ENCODE data around the gene RGS6. TPM values are rescaled to one million over a fixed set of nuclear protein-coding genes. Genes with fewer than 3 reads are reported as not detected.

Gene RGS6
- total RNA-seq, 2 experiments from 2014 or later, result not detected

DNA sequence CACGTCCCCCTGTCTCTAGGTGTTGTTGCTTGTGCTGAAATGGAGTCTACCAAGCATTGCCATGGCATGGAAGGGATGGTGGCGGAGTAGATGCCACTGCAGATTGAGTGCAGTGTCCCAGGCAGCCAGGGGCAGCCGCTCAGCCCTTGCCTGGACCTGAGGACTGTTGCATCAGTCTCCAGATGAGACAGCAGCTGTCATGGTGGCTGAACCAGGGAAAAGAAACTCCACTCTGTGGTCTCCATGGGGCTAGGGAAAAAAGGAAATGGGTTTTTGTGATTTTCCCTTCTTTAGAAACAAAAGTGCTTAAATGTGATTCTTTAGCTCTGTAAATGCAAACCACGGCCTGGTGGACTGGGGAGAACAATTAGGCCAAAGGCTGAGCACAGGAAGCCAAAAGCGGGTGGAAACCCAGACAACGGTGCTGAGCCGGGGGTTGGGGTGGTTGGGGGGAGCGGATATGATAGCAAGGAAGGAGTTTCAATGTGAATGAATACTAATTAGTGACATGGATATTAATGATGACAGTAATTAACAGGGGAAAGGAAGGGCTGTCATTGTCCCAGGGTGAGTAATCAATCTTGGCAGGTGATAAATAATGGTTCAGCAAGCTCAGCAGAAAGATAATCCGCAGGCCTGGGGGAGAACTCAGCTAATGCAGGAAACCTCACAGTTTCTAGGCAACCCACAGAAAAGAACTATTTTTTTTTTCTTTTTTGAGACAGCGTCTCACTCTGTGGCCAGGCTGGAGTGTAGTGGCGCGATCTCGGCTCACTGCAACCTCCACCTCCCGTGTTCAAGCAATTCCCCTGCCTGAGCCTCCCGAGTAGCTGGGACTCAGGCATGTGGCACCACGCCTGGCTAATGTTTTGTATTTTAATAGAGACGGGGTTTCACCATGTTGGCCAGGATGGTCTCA lies 519.1 kb downstream of the RGS6 start:
- DNase-seq (peak in 11 of 14 experiments; percentile 12 to 77 (median 27)), ATAC-seq (ENCODE audit: poor library complexity) (peak; percentile 74)
- Mint-ChIP-seq H3K4me1 (ENCODE audit: low read depth) (peaks cover 26% of the 10 kb centered on the region), H3K27me3 (no peaks in the 10 kb centered on the region), H3K4me3 (peak overlapping the region; percentile 62), H3K27ac (peak overlapping the region; percentile 66), H3K9me3 (no peaks in the 10 kb centered on the region), H3K36me3 (ENCODE audit: low read depth) (no peaks in the 10 kb centered on the region)
- intact Hi-C loops (cut with DNase I, micrococcal nuclease), result no loop called here
- H3K4me1 ChIP-seq (ENCODE audit: insufficient read depth, low read length), result peaks cover 29% of the 10 kb centered on the region
- no peaks in the 10 kb centered on the region for H3K9me3 ChIP-seq (ENCODE audit: control insufficient read depth in 1 of 2, insufficient read depth in 1 of 2, low read length in 2 of 2)
- peak overlapping the region in 1 of 2 donors; percentile 1 for H3K27ac ChIP-seq (ENCODE audit: low read depth in 1 of 2, low read length in 2 of 2)
- CTCF ChIA-PET, result interaction anchor here (0.6 to 1.0 kb wide), 2 partner anchors 11 to 1238 kb away, joined by 3 to 4 read pairs; no protein-coding TSS in a partner anchor
- POLR2A ChIA-PET, result no interaction called here
- H3K36me3 ChIP-seq (ENCODE audit: insufficient read depth, low read length), result no peaks in the 10 kb centered on the region
- H3K4me3 ChIP-seq (ENCODE audit: low read length), result peak overlapping the region; percentile 27
- TF ChIP-seq, protein P1, sequence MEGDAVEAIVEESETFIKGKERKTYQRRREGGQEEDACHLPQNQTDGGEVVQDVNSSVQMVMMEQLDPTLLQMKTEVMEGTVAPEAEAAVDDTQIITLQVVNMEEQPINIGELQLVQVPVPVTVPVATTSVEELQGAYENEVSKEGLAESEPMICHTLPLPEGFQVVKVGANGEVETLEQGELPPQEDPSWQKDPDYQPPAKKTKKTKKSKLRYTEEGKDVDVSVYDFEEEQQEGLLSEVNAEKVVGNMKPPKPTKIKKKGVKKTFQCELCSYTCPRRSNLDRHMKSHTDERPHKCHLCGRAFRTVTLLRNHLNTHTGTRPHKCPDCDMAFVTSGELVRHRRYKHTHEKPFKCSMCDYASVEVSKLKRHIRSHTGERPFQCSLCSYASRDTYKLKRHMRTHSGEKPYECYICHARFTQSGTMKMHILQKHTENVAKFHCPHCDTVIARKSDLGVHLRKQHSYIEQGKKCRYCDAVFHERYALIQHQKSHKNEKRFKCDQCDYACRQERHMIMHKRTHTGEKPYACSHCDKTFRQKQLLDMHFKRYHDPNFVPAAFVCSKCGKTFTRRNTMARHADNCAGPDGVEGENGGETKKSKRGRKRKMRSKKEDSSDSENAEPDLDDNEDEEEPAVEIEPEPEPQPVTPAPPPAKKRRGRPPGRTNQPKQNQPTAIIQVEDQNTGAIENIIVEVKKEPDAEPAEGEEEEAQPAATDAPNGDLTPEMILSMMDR (IDR thresholded peaks at IDR 0.05), result no peak
- H3K27me3 ChIP-seq (ENCODE audit: control insufficient read depth in 1 of 2, insufficient read depth in 2 of 2, low read length in 2 of 2), result no peaks in the 10 kb centered on the region

DNA sequence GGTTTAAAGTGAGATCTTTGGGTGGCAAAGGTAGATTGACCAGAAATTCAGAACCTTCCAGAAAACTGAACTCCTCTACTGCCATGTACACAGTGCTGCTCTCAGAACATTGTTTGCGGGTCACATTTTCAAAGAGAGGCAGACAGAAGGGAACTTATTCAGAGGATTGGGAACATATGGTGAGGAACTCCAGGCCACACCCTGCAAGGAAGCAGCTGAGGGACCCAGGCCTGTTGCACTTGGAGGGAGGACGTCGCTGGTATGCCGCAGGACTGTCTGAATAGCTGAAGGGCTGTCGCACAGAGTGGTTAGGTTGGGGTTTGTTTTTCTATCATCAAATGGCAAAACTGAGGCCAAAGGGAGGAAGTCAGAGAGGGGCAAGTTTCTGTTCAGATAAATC lies 520.5 kb downstream of the RGS6 start:
- Mint-ChIP-seq H3K27me3 (no peaks in the 10 kb centered on the region), H3K9me3 (no peaks in the 10 kb centered on the region), H3K27ac (no peak overlapping the region), H3K4me1 (ENCODE audit: low read depth) (peaks cover 26% of the 10 kb centered on the region), H3K36me3 (ENCODE audit: low read depth) (no peaks in the 10 kb centered on the region), H3K4me3 (no peak overlapping the region)
- no peak for DNase-seq
- H3K4me3 ChIP-seq (ENCODE audit: low read length), result no peak overlapping the region
- TF ChIP-seq, protein P1 (IDR thresholded peaks at IDR 0.05), result no peak
- ATAC-seq (ENCODE audit: poor library complexity), result no peak
- no peaks in the 10 kb centered on the region for H3K27me3 ChIP-seq (ENCODE audit: control insufficient read depth in 1 of 2, insufficient read depth in 2 of 2, low read length in 2 of 2)
- intact Hi-C loops (cut with DNase I, micrococcal nuclease), result no loop called here
- no peaks in the 10 kb centered on the region for H3K36me3 ChIP-seq (ENCODE audit: insufficient read depth, low read length)
- H3K4me1 ChIP-seq (ENCODE audit: insufficient read depth, low read length), result peaks cover 29% of the 10 kb centered on the region
- ChIA-PET CTCF (interaction anchor here (0.7 kb wide), 1 partner anchor 452 kb away, joined by 3 read pairs; no protein-coding TSS in a partner anchor), POLR2A (no interaction called here)
- H3K9me3 ChIP-seq (ENCODE audit: control insufficient read depth in 1 of 2, insufficient read depth in 1 of 2, low read length in 2 of 2), result no peaks in the 10 kb centered on the region
- no peak overlapping the region for H3K27ac ChIP-seq (ENCODE audit: low read depth in 1 of 2, low read length in 2 of 2)

DNA sequence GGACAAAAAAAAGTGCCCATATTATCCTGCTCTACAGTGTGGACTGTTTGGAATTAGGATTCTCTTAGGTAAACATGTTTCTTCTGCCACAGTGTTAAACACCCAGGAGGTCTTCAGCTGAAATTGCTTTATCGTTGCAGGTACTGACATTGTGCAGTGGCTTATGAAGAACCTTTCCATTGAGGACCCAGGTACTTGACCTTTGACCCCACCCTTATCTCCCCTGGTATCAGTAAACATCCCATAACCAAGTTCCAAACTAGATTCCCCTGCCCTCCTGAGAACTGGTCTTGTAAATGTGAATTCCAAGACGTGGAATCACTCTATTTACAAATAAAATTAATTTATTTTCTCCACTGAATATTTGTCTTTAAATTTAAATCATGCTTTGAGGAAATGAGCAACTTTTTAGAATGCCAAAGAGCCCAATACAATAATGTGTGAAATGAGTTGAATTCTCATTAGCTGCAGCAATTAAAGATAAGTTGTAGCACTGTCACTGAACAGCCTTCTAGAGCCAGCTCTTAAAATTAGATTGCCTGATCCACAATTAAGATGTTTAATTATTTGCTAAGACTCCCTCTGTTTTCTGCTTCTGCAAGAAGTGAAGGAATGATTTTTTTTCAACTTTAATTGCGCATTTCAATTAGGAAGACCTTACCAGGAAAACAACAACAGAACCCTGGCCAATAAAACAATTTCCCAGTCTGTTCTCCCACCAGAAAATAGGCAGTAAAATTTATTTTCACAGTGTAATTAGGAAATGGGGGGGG lies 522.3 kb downstream of the RGS6 start:
- intact Hi-C loops (cut with DNase I, micrococcal nuclease), result no loop called here
- Mint-ChIP-seq H3K27ac (no peak overlapping the region), H3K9me3 (no peaks in the 10 kb centered on the region), H3K36me3 (ENCODE audit: low read depth) (no peaks in the 10 kb centered on the region), H3K27me3 (no peaks in the 10 kb centered on the region), H3K4me1 (ENCODE audit: low read depth) (peaks cover 26% of the 10 kb centered on the region), H3K4me3 (no peak overlapping the region)
- POLR2A ChIA-PET, result interaction anchor here (0.8 to 1.0 kb wide), 2 partner anchors 11 to 12 kb away, joined by 3 read pairs; no protein-coding TSS in a partner anchor
- no peaks in the 10 kb centered on the region for H3K36me3 ChIP-seq (ENCODE audit: insufficient read depth, low read length)
- DNase-seq (no peak), ATAC-seq (ENCODE audit: poor library complexity) (no peak)
- H3K27me3 ChIP-seq (ENCODE audit: control insufficient read depth in 1 of 2, insufficient read depth in 2 of 2, low read length in 2 of 2), result no peaks in the 10 kb centered on the region
- H3K27ac ChIP-seq (ENCODE audit: low read depth in 1 of 2, low read length in 2 of 2), result no peak overlapping the region
- H3K4me1 ChIP-seq (ENCODE audit: insufficient read depth, low read length), result peaks cover 29% of the 10 kb centered on the region
- H3K4me3 ChIP-seq (ENCODE audit: low read length), result no peak overlapping the region
- CTCF ChIA-PET, result no interaction called here
- H3K9me3 ChIP-seq (ENCODE audit: control insufficient read depth in 1 of 2, insufficient read depth in 1 of 2, low read length in 2 of 2), result no peaks in the 10 kb centered on the region
- TF ChIP-seq, protein P1 (IDR thresholded peaks at IDR 0.05), result no peak

Data from CD4-positive, alpha-beta T cell (primary cell).